WTC11 (cell line): ENCODE data around the gene MS4A6A. TPM values are rescaled to one million over a fixed set of nuclear protein-coding genes. Genes with fewer than 3 reads are reported as not detected.

Experiments
- ATAC-seq: fragments of 200-7000 bp; cut with Tn5 transposase; 2 replicates; pipeline ENCODE4 v1.10.0; 2021; ENCODE audit warnings: mild to moderate bottlenecking, moderate library complexity
- CTCF ChIA-PET: fragments of 300-600 bp; sonication (Branson Sonifier 250); formaldehyde crosslinking; loops from one replicate; lab custom pipeline; 2021; ENCODE audit warnings: antibody characterized with exemption; lab: Charles Lee
- POLR2A ChIA-PET: fragments of 350-600 bp; sonication (Branson Sonifier 250); formaldehyde crosslinking; loops from one replicate; lab custom pipeline; 2021; ENCODE audit warnings: antibody characterized with exemption; lab: Charles Lee
- DNase-seq: peaks from one replicate; pipeline ENCODE4 v3.0.0; 2021; ENCODE audit warnings: low spot score
- H3K27ac Mint-ChIP-seq: 2 replicates; pipeline ENCODE4 v1.8.0; 2021; ENCODE audit warnings: mixed read lengths
- H3K27me3 Mint-ChIP-seq: 2 replicates; pipeline ENCODE4 v1.8.0; 2021; ENCODE audit warnings: low read depth, mild to moderate bottlenecking, moderate library complexity, mixed read lengths
- H3K36me3 Mint-ChIP-seq: 2 replicates; pipeline ENCODE4 v1.8.0; 2021; ENCODE audit warnings: mixed read lengths
- H3K4me1 Mint-ChIP-seq: 2 replicates; pipeline ENCODE4 v1.8.0; 2022; ENCODE audit warnings: mixed read lengths
- H3K4me3 Mint-ChIP-seq: 2 replicates; pipeline ENCODE4 v1.8.0; 2021; ENCODE audit warnings: mild to moderate bottlenecking, moderate library complexity, mixed read lengths
- H3K9me3 Mint-ChIP-seq: 2 replicates; pipeline ENCODE4 v1.8.0; 2021; ENCODE audit warnings: mixed read lengths
- ARID4B ChIP-seq: sonication (generic); formaldehyde crosslinking; IDR thresholded peaks from 2 replicates; pipeline ENCODE4 v1.8.0; 2023; ENCODE audit warnings: missing genetic modification reagents, mild to moderate bottlenecking, borderline replicate concordance
- E2F5 ChIP-seq: sonication (generic); formaldehyde crosslinking; IDR thresholded peaks from 2 replicates; pipeline ENCODE4 v1.8.1; 2022; ENCODE audit warnings: mild to moderate bottlenecking, moderate library complexity, missing genetic modification reagents
- ESRRA ChIP-seq: sonication (generic); formaldehyde crosslinking; IDR thresholded peaks from 2 replicates; pipeline ENCODE4 v1.8.1; 2022; ENCODE audit warnings: mild to moderate bottlenecking, missing genetic modification reagents, borderline replicate concordance
- GTF2I ChIP-seq: fragments of 250-450 bp; sonication (Bioruptor Pico); conservative IDR thresholded peaks from 2 replicates; pipeline ENCODE4 v1.4.0; 2021; ENCODE audit warnings: mild to moderate bottlenecking
- HMGXB4 ChIP-seq: sonication (generic); formaldehyde crosslinking; IDR thresholded peaks from 2 replicates; pipeline ENCODE4 v1.8.1; 2023; ENCODE audit warnings: mild to moderate bottlenecking, moderate library complexity, missing genetic modification reagents
- NFYB ChIP-seq: sonication (generic); formaldehyde crosslinking; conservative IDR thresholded peaks from 2 replicates; pipeline ENCODE4 v1.8.0; 2022; ENCODE audit warnings: low read depth, missing genetic modification reagents
- NR1H2 ChIP-seq: sonication (generic); formaldehyde crosslinking; IDR thresholded peaks from 2 replicates; pipeline ENCODE4 v1.9.0; 2021; ENCODE audit warnings: mild to moderate bottlenecking, moderate library complexity, missing genetic modification reagents
- NR3C1 ChIP-seq: sonication (generic); formaldehyde crosslinking; conservative IDR thresholded peaks from 2 replicates; pipeline ENCODE4 v1.8.1; 2023; ENCODE audit warnings: low read depth, mild to moderate bottlenecking, missing genetic modification reagents
- TEAD1 ChIP-seq: sonication (generic); formaldehyde crosslinking; IDR thresholded peaks from 2 replicates; pipeline ENCODE4 v1.8.0; 2022; ENCODE audit warnings: mild to moderate bottlenecking, missing genetic modification reagents
- ZBTB21 ChIP-seq: sonication (generic); formaldehyde crosslinking; IDR thresholded peaks from 2 replicates; pipeline ENCODE4 v1.8.1; 2023; ENCODE audit warnings: mild to moderate bottlenecking, missing genetic modification reagents, borderline replicate concordance
- ZNF138 ChIP-seq: sonication (generic); formaldehyde crosslinking; conservative IDR thresholded peaks from 2 replicates; pipeline ENCODE4 v1.8.1; 2022; ENCODE audit warnings: mild to moderate bottlenecking, moderate library complexity, missing genetic modification reagents
- ZNF232 ChIP-seq: sonication (generic); formaldehyde crosslinking; IDR thresholded peaks from 2 replicates; pipeline ENCODE4 v1.8.0; 2022; ENCODE audit warnings: mild to moderate bottlenecking, missing genetic modification reagents
- ZNF263 ChIP-seq: sonication (generic); formaldehyde crosslinking; IDR thresholded peaks from 2 replicates; pipeline ENCODE4 v1.8.1; 2022; ENCODE audit warnings: low read depth, mild to moderate bottlenecking, moderate library complexity, missing genetic modification reagents
- ZNF416 ChIP-seq: fragments of 250-450 bp; sonication (Bioruptor Pico); IDR thresholded peaks from 2 replicates; pipeline ENCODE4 v1.9.0; 2021; ENCODE audit warnings: mild to moderate bottlenecking, inconsistent platforms
- total RNA-seq: library from RNA; stranded (reverse); gene quantifications from 3 replicates; pipeline ENCODE4 v1.2.3, GENCODE V29; 2021
- TF ChIP-seq, protein P1 (sequence below): fragments of 250-450 bp; sonication (Bioruptor Pico); IDR thresholded peaks from 2 replicates; pipeline ENCODE4 v1.9.0; 2021; ENCODE audit warnings: moderate library complexity, mild to moderate bottlenecking, inconsistent platforms, borderline replicate concordance
- TF ChIP-seq, protein P2 (sequence below): sonication (generic); formaldehyde crosslinking; IDR thresholded peaks from 2 replicates; pipeline ENCODE4 v1.8.1; 2023; ENCODE audit warnings: mild to moderate bottlenecking, missing genetic modification reagents
- TF ChIP-seq, protein P3 (sequence below): sonication (generic); formaldehyde crosslinking; IDR thresholded peaks from 2 replicates; pipeline ENCODE4 v1.8.1; 2023; ENCODE audit warnings: mild to moderate bottlenecking, missing genetic modification reagents, moderate library complexity
- TF ChIP-seq, protein P4 (sequence below): fragments of 250-450 bp; sonication (Bioruptor Pico); IDR thresholded peaks from 2 replicates; pipeline ENCODE4 v1.9.0; 2021; ENCODE audit warnings: mild to moderate bottlenecking

Gene MS4A6A
- total RNA-seq, 1 experiment from 2014 or later = 0.39 TPM

DNA sequence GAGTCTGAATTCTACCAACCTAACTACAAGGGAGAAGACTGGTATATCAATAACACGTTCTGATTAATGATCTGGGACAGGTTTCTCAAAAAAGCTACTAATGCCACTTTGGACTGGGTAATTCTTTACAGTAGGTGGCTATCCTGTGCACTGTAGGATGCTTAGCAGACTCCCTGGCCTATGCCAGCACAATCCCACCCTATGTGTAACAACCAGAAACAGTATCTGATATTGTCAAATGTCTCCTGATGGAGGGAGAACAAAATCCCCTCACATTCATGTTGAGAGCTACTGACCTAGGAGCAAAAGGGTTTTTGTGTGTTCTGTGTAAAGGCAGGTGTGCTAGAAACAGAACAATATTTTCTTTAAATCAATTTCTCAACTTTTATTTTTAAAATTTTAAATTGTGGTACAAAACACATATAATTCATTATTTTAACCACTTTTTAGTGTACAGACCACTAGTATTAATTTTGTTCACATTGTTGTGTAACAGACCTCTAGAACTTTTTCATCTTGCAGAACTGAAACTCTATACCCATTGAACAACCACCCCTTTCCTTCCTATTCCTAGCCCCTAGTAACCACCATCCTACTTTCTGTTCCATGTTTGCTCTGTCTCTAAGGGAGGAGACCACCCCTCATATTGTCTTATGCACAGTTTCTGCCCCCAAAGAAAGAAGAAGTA lies 2.1 kb upstream of the MS4A6A start:
- H3K4me3 Mint-ChIP-seq = no peak overlapping the region
- ATAC-seq (no peak), DNase-seq (no peak)
- H3K4me1 Mint-ChIP-seq = peaks cover 10% of the 10 kb centered on the region; the same call in 1 of the 2 replicates
- TF ChIP-seq NR1H2 (no peak), ESRRA (CRISPR knock-in tag) (no peak), GTF2I (CRISPR knock-in tag) (no peak), E2F5 (CRISPR knock-in tag) (no peak), NFYB (CRISPR knock-in tag) (no peak), ZNF138 (CRISPR knock-in tag) (no peak), ZNF416 (CRISPR knock-in tag) (no peak), TEAD1 (CRISPR knock-in tag) (no peak)
- H3K9me3 Mint-ChIP-seq = peaks cover 23% of the 10 kb centered on the region
- POLR2A ChIA-PET = no interaction called here
- H3K27me3 Mint-ChIP-seq = no peaks in the 10 kb centered on the region; the same call in 1 of the 2 replicates
- CTCF ChIA-PET = interaction anchor here (0.6 to 1.4 kb wide), 3 partner anchors 8 to 467 kb away, joined by 3 to 6 read pairs (median 4); no protein-coding TSS in a partner anchor
- no peak overlapping the region for H3K27ac Mint-ChIP-seq
- H3K36me3 Mint-ChIP-seq = peaks cover 12% of the 10 kb centered on the region

- H3K9me3 Mint-ChIP-seq = peaks cover 20% of the 10 kb centered on the region
- ATAC-seq = no peak
- H3K27ac Mint-ChIP-seq = no peak overlapping the region
- H3K27me3 Mint-ChIP-seq = no peaks in the 10 kb centered on the region; the same call in 1 of the 2 replicates
- ChIA-PET CTCF (interaction anchor here (1.4 kb wide), 1 partner anchor 10 kb away, joined by 6 read pairs; no protein-coding TSS in a partner anchor), POLR2A (no interaction called here)
- peaks cover 12% of the 10 kb centered on the region for H3K36me3 Mint-ChIP-seq
- H3K4me3 Mint-ChIP-seq = no peak overlapping the region
- H3K4me1 Mint-ChIP-seq = peaks cover 10% of the 10 kb centered on the region; the same call in 1 of the 2 replicates
- no peak for DNase-seq
- TF ChIP-seq ZNF263 (CRISPR knock-in tag) (no peak), NR3C1 (CRISPR knock-in tag) (no peak), HMGXB4 (CRISPR knock-in tag) (no peak), NR1H2 (no peak), ZNF232 (CRISPR knock-in tag) (no peak), ARID4B (no peak), ZBTB21 (CRISPR knock-in tag) (no peak)
- TF ChIP-seq, protein P1, sequence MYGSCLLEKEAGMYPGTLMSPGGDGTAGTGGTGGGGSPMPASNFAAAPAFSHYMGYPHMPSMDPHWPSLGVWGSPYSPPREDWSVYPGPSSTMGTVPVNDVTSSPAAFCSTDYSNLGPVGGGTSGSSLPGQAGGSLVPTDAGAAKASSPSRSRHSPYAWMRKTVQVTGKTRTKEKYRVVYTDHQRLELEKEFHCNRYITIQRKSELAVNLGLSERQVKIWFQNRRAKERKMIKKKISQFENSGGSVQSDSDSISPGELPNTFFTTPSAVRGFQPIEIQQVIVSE (CRISPR knock-in tag) = no peak
- TF ChIP-seq, protein P2, sequence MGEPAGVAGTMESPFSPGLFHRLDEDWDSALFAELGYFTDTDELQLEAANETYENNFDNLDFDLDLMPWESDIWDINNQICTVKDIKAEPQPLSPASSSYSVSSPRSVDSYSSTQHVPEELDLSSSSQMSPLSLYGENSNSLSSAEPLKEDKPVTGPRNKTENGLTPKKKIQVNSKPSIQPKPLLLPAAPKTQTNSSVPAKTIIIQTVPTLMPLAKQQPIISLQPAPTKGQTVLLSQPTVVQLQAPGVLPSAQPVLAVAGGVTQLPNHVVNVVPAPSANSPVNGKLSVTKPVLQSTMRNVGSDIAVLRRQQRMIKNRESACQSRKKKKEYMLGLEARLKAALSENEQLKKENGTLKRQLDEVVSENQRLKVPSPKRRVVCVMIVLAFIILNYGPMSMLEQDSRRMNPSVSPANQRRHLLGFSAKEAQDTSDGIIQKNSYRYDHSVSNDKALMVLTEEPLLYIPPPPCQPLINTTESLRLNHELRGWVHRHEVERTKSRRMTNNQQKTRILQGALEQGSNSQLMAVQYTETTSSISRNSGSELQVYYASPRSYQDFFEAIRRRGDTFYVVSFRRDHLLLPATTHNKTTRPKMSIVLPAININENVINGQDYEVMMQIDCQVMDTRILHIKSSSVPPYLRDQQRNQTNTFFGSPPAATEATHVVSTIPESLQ (CRISPR knock-in tag) = no peak
- TF ChIP-seq, protein P3, sequence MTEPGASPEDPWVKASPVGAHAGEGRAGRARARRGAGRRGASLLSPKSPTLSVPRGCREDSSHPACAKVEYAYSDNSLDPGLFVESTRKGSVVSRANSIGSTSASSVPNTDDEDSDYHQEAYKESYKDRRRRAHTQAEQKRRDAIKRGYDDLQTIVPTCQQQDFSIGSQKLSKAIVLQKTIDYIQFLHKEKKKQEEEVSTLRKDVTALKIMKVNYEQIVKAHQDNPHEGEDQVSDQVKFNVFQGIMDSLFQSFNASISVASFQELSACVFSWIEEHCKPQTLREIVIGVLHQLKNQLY (CRISPR knock-in tag) = no peak
- TF ChIP-seq, protein P4, sequence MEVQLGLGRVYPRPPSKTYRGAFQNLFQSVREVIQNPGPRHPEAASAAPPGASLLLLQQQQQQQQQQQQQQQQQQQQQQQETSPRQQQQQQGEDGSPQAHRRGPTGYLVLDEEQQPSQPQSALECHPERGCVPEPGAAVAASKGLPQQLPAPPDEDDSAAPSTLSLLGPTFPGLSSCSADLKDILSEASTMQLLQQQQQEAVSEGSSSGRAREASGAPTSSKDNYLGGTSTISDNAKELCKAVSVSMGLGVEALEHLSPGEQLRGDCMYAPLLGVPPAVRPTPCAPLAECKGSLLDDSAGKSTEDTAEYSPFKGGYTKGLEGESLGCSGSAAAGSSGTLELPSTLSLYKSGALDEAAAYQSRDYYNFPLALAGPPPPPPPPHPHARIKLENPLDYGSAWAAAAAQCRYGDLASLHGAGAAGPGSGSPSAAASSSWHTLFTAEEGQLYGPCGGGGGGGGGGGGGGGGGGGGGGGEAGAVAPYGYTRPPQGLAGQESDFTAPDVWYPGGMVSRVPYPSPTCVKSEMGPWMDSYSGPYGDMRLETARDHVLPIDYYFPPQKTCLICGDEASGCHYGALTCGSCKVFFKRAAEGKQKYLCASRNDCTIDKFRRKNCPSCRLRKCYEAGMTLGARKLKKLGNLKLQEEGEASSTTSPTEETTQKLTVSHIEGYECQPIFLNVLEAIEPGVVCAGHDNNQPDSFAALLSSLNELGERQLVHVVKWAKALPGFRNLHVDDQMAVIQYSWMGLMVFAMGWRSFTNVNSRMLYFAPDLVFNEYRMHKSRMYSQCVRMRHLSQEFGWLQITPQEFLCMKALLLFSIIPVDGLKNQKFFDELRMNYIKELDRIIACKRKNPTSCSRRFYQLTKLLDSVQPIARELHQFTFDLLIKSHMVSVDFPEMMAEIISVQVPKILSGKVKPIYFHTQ (CRISPR knock-in tag) = no peak
Observed at GRCh38 chr11:60183591-60184205, 815 bp upstream of the MS4A6A start.
